ENCODE results near the gene ALX1. TPM values are rescaled to one million over a fixed set of nuclear protein-coding genes. Genes with fewer than 3 reads are reported as not detected.

Gene ALX1
- 0.16 and 0.76 TPM in 2 replicates for total RNA-seq

GRCh38 chr12:85280165-85280983 lies at the start of gene ALX1:
Gene ALX1 (plus strand): TSS chr12:85280220. CDS start chr12:85280262, 42 bp downstream.

Other genes with a start within 250 kb of the ALX1 start
- gene TSPAN19, start 243.9 kb upstream of the ALX1 start, total RNA-seq: 0.19 TPM in 1 of 2 replicates, not detected in the other
- gene LRRIQ1, start 243.9 kb upstream of the ALX1 start, total RNA-seq: under 0.01 and 0.57 TPM in 2 replicates

Measured in bladder microvascular endothelial cell (primary cell).